Stimulated activated CD4-positive, alpha-beta T cell treated with anti-CD3 and anti-CD28 coated beads, Interleukin-12 subunit alpha, Interleukin-12 subunit beta, amount 100 ng/mL, for 24 hours (primary cell): ENCODE results near the gene JAK1.
"Not testable (repeated sequence)": the region's sequence is repeated elsewhere in the genome, so short reads cannot be mapped to it uniquely, and the experiment has no call there.

Experiments
- DNase-seq, 2 experiments: peaks; one replicate each; pipeline ENCODE4 v3.0.0-alpha.2; 2020; ENCODE audit warnings: low read depth in 2 of 2

Gene JAK1

DNA sequence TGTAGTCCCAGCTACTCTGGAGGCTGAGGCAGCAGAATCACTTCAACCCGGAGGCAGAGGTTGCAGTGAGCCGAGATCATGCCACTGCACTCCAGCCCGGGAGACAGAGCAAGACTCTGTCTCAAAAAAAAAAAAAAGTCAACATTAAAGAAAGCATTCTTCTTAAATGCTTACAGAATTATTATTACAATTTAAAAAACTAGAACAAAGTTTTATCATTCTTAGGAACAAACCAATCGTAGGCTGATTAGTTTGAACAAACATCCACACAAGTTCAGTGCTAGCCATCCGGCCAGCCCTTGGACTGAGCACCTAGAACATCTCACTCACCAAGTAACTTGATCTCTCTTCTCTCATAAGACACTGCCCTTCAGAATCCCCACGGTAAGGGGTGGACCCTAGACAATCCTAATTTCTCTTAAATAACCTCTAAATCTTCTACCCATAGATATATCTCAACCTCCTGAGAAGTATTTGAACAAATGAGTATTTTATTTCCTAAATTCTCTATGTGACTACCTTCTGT lies 16.0 kb downstream of the JAK1 start:
- DNase-seq, result no peak

DNA sequence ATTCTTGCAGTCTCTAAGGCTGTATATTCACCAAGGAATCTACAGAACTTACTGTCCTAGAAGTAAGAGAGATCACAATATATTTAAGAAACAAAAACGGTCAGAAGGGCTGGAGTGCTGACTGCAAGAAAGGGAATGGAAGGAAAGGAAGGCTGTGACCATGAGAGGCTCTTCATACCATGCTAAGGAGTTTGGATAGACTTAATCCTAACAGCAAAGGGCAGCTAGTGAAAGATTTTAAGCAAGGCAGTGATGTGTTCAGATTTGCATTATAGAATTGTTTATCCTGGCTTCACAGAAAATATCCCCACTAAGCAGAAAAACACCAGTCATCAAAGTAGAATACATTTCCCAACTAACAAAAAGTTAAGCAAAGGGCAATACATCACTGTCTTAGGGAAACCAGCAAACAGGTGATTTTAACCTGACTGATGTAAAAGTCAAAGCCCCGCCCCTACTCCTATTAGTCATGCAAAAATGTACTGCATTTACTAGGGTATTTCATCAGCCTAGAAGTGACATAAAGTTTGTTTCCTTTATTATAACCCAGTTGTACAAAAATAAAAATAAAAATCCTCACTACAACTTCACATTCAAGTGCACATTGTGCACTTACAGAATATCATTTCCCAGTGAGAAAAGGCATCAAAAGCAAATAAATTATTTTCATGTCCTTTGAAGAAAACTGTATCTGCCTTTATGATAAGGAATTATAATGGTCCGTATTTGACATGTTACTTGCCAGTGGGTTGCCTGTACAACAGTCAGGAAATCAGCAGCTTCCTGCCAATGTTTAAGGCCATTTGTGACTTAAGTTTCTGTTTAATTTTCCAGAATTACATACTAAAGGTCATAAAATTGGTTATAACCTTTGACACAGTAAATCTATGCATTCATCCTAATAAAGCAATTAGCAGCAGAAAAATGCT lies 17.2 kb downstream of the JAK1 start:
- DNase-seq, result no peak

DNA sequence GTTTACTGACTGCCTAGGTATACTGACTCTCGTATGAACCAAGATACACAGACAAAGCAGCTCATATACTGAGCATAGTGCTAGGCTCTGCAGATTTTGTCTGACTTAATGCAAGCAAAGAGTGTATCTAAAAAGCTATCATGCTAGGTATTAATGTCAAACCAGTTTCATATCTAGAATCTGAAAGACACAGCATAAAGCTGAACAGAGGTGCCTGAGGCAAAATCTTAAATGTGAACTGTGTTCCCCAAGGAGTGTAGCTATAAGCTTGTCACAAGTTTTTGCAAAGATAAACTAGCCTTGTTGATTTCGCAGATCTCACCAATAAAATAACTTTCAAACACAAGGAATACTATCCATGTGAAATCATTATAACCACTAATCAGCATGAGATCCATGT lies 18.1 kb downstream of the JAK1 start:
- DNase-seq, result no peak

DNA sequence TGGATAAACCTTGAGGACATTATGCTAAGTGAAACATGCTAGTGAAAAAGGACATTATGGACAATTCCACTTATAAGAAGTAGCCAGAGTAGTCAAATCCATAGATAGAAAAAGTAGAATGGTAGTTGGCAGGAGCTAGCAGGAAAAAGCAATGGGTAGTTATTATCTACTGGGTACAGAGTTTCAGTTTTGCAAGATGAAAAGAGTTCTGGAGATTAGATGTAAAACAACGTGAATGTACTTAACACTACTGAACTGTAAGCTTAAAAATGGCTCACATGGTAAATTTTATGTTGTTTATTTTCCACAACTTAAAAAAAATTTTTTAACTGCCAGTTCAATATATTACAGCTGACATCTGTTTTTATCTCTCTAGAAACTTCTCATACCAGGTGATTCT lies 19.4 kb downstream of the JAK1 start:
- no peak for DNase-seq

DNA sequence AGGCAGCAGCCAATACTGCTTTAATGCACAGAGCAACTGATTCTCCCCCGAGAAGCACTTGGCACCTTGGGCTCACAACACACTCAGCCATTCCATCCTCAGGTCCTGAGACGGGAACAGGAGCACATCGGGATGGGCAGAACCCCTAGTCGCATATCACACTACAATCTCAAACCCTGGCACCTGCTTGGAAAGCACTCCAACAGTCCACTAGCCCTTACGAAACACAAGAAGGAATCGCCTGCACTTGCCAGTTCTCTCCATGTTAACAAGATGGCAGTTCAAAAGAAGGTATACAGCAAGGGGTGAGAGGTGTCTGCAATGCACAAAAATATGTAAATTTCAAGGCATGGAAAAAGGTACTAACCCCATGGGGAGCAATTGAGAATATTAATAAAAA lies 21.4 kb downstream of the JAK1 start:
- DNase-seq, result no peak

DNA sequence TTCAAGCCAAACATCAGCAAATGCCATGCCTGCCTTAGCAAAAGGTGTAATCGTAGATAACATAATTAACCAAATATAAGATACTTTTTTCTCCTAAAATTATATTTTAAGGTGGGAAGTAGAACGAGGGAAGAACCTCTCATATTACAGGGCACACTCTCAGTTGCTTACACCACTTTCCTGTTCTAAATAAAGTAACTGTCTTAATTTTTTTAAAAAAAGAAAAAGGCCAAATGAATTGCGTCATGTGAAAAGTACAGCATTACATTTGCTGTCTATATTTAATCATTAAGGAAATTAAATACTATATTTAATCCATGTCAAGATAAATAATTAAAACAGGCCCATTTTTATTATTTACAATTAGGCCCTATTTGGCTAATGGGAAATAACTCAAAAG lies 23.7 kb downstream of the JAK1 start:
- DNase-seq, result no peak

DNA sequence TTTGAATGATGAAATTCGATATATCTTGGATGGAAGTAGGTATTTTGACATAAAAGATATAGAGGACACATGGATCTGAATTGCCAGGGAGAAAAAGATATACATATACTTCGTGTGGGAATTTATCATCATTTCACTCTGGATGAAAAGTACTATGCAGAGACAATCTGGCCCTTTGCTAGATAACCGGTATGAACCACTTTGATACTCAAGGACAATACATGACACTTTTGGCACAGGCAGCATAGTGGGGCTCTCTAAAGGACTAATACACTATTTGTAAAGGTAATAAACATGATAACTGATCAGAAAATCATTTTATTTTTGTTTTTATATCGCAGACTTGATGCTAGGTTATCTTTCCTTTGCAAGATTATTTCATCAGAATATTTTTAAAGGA lies 24.2 kb downstream of the JAK1 start:
- DNase-seq, result no peak

DNA sequence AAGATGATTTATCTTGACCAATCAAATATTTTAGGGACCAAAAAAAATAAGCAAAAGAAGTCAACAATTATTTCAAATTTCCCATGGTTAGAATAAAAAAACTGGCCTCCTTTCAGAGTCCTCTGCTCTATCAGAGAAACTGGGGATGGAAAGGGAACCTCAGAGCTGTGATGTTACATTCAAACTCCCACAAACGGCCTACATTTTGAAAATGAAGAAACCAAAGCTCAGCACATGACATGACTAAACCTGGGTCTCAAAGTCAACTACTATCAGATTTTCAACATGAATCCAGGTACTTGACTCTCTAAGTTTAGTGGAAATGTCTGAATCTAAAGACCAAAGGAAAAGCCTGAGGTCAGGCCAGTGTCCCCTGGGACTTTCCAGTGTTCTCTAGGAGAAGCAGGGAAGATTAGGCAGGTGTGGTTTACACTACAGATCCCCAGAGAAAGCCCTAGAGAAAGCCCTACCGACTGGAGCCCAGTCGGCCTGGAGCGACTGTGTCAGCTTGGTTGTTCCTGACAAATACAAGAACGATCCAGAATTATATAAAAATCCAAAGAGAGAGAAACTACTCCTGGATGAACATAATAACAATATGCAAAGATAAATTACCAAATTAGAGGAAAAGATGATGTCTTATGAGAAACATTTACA lies 24.8 kb downstream of the JAK1 start:
- DNase-seq, result no peak

DNA sequence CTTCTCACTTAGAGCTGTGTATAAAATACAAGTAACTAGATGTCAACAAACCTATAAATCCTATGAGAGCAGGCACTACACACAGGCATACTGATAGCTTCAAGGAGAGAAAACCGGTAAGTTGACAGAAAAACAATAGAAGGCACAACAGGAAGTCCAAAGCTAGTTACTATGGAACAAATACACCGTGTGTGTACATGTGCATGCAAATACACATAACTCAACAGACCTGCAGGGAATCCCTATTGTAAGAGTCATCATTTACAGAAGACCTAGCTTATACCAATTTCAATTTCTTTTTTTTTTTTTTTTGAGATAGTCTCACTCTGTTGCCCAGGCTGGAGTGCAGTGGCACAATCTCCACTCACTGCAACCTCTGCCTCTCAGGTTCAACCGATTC lies 26.3 kb downstream of the JAK1 start:
- DNase-seq, result no peak

DNA sequence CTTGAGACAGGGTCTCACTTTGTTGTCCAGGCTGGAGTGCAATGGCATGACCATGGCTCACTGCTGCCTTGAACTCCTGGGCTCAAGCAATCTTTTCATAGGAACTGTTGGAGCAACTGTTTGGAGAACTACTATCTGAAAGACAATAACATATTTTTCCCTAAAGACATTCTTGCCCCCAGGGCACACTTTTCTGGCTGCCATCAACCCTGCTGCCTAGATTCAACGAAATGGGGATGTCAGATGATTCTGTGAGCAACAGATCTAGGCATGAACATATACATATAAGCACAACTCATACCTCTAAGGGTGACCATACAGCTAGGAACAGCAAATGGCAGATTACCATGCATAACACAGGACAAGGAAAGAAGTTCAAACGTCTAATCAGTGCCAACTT lies 27.4 kb downstream of the JAK1 start:
- DNase-seq, result no peak

DNA sequence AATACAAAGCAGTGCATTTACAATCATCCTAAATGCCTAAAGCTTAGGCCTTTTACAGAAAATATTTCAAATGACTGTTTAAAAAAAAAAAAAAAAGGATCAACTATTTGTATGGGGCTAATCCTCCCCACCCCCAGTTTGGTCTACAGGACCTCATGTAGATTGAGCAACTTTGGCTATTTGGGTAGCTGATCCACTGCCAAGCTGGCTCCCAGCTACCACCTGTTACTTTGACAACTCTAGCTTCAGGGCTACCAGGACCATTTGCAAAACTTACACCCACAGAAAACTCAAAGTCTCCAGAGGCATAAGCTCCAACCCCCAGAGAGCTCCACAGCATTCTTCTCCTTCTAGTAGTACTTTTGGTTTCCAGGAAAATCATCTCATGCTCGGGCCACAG lies 29.4 kb downstream of the JAK1 start:
- DNase-seq, result no peak

DNA sequence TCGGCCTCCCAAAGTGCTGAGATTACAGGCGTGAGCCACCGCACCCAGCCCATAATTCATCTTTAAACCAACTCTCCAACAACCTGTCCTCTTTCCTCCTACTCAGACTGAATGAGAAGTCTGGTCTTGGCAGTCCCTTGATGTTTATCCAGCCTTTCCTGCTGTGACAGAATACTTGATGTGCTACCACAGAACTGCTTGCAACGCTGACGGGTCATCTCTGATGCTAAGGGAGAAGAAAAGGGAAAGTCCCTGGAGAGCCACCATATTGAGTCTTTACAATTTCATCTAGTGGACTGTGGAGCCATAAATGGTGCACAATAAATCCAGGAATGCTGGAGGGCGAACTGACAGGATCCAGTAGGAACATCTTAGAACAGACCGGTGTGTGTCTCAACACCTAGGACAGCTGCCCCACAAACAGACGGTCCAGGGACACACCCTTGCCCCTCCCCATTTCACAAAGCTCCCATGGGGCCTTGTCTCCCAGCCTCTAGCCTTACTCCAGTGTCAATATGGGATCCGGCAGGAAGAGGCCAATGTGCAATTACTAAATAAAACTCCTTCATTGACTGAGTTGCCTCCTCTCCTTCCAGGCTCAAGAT lies 30.7 kb downstream of the JAK1 start:
- DNase-seq, result no peak

DNA sequence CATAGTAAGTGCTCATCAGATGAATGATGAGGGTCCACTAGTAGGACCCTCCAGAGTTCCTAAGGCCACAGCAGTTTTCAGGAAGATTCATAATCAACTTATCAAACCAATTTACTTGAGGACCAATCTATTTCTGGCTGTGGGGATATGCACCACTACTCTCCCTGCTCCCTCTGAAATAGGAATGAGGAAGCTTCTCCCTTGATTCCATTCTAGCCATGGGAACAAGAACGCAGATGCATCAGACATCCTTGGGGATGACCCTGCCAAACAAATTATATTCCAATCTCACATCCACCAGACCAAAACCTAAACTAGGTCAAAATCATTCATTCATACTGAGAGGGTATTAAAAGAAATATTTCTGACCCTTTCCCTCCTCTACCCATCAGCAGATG lies 31.5 kb downstream of the JAK1 start:
- DNase-seq, result no peak

DNA sequence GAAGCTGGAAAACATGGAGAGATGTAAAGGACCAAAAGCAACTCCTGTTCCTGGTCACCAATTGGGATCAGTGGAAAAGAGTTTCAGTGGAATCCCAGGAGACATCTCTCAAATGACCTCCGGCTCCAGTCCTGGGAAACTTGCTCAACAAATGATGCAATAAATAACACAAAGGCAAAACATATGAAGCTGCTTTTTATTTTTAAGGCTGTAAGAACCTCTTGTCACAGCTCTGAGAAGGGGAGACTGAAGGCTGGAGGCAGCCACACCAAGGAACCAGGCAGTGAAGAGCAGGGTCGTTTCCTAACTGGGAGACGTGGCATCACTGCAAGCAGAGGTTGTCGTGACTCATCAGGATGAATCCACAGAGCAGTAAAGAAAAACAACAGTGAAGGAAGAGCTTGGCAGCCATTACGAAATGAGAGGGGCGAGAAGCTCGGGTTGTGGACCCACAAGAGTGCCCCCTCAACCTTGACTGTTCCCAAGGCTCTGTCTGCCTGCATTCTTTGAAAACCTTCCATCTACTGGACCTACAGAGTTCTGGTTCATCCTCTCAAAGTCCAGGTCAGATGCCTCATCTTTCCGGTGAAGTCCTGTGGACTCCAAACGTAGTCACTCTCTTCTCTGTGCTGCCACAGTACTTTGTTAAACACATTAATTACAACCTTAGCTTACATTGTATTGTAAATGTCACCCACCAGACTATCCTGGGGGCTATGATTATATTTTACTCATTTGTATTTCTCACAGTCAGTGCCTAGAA lies 32.1 kb downstream of the JAK1 start:
- no peak for DNase-seq

DNA sequence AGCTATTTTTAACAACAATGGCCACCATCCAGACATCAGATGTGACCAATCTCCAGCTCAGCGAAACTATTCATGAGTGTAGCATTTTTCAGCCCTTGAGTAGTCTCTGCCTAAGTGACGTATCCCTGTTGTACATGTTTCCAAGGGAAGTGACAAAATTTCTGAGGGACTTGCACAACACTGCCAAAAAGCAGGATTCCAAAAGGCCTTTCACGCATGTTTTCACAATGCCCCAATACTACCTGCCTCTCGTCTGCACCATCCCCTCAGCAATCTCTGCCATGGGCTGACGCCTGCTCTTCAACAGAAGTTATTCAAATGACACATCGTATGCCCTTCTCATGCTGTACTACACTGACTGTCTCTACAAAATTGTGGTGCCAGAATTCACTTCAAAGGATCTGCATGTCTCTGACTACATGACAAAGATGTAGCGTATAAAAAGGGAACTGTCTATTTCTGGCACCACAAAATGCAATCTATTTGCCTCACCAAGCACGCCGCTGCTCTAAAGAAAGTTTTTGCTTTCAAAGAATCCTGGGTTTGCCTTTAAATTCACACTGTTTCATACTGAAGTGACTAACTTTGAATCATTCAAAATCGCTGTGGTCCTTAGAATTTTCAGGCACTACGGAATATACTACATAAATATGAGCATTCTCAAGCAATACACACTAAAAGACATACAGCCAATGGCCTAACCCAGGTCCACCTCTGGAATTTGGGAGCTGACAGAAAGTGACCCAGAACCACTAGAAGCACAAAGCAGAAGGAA lies 32.9 kb downstream of the JAK1 start:
- DNase-seq, result no peak

DNA sequence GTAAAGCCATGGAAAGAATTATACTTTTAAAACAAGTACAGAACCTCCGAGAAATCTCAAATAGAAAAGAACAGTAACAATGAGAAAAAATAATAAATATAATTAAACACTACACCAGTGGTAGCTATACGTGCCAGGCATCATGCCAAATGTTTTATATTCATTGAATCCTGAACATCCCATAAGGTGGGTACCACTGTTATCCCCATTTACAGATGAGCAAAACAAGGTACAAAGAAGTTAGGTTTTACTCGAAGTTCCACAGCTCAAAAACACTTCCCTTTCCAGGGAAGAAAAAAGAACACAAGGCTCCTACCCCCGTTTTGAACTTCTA lies 33.4 kb downstream of the JAK1 start:
- DNase-seq, result no peak

DNA sequence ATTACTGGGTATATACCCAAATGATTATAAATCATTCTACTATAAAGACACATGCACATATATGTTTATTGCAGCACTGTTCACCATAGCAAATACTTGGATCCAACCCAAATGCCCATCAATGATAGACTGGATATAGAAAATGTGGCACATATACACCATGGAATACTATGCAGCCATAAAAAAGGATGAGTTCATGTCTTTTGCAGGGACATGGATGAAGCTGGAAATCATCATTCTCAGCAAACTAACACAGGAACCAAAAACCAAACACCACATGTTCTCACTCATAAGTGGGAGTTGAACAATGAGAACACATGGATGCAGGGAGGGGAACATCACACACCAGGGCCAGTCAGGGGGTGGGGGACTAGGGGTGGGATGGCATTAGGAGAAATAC lies 35.7 kb downstream of the JAK1 start:
- DNase-seq, result not testable (repeated sequence)

DNA sequence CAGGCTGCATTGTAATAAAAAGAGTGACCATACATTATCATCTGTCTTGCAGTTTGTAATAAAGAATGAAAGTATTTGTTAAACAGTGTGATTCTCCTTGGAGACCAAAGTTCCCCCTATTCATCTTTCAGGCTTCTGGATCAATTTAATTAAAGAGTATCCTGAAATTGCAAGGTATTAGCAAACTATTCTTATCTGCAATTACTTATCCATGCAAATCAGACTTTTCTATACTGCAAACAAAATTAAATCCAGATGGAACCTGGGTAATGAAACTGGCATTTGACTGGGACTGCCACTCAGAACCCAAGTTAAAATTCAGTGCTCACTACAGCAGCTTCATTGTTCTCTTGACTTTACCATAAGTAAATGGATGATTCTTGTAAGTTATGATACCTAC lies 37.1 kb downstream of the JAK1 start:
- DNase-seq, result no peak

DNA sequence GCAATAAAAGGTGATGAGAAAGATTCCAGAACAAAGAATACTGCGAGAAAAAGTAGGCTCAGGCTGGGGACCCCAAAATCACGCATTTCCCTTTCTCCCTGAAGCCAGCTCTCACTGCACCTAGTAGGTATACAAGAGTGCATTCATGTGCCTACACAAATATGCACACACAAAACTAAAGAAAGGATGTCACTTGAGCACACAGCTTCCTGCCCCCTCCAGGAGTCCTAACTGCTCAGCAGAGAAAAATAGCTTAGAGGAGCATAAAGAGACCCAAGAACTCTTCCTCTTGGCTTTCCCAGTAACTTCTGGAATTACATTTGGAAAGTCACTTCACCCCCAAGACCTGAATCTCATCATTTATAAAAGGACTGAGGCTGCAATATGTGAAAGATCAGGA lies 38.0 kb downstream of the JAK1 start:
- DNase-seq, result no peak

DNA sequence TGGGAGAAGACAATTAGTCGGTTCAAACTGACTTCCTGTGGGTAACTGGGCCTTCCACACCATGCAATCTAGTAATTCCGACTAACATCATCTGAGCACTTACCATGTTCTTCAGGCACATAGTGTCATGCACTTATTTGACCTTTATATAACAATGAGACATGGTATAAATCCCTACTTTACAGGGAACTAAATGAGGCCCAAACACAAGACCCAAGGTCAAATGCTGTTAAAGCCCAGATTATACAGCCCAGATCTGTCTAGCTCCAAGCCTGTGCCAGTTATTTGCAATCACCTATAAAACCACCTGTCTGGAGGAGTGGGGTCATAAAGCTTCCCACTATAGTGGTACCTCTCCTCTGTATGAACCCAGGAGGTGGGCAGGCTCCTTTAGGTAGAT lies 40.8 kb downstream of the JAK1 start:
- no peak for DNase-seq

DNA sequence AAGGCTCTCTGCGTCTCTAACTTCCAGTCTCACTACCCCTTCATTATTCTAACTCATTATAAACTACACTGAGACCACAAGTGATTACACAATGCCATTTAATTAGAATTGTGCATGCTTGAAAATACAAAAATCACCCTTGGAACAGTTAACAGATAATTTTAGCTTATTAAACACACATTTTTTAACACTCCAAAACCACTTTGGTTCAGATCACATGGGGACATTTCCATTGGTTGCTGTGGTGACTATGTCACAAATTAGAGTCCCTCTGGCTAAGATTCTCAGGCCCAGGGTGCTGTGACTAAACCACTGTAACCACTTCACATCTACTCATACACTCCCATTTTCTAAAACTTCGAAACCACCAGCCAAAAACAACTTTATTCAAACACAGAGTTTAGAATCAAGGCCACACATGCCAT lies 43.0 kb downstream of the JAK1 start:
- DNase-seq, result no peak
